HG02852 (cell line): ENCODE data around the gene ZNF326.
A peak's percentile ranks its signal among the peaks of the same experiment; 100 is the strongest.

Experiments
- ATAC-seq: cut with Tn5 transposase; IDR thresholded peaks from one replicate; pipeline ENCODE4 v1.9.1; 2021; ENCODE audit warnings: mild to moderate bottlenecking, moderate library complexity; ENCODE audit not compliant: unreplicated experiment

ZNF326 gene

GRCh38 chr1:89994805-89995597 lies at the start of gene ZNF326:
TSS of gene ZNF326 (plus strand) at chr1:89995110. CDS start at chr1:89995258, 148 bp downstream.
- peak; percentile 95 for ATAC-seq

- peak; percentile 91 for ATAC-seq
Observed at GRCh38 chr1:89945852-89946476, 48.9 kb upstream of the ZNF326 start.

GRCh38 chr1:89946532-89946931 lies 48.4 kb upstream of the ZNF326 start:
- no peak for ATAC-seq

GRCh38 chr1:89948722-89949345 lies 46.1 kb upstream of the ZNF326 start:
- ATAC-seq = no peak

GRCh38 chr1:89949991-89950624 lies 44.8 kb upstream of the ZNF326 start:
- no peak for ATAC-seq

GRCh38 chr1:89950703-89951102 lies 44.2 kb upstream of the ZNF326 start:
- no peak for ATAC-seq

GRCh38 chr1:89951766-89952604 lies 42.9 kb upstream of the ZNF326 start:
- ATAC-seq = no peak

- ATAC-seq = peak; percentile 7
Observed at GRCh38 chr1:89952605-89953130, 42.2 kb upstream of the ZNF326 start.

GRCh38 chr1:89953131-89953626 lies 41.7 kb upstream of the ZNF326 start:
- peak; percentile 57 for ATAC-seq

GRCh38 chr1:89953929-89954328 lies 41.0 kb upstream of the ZNF326 start:
- ATAC-seq = no peak

GRCh38 chr1:89954401-89954800 lies 40.5 kb upstream of the ZNF326 start:
- no peak for ATAC-seq

- no peak for ATAC-seq
Observed at GRCh38 chr1:89955311-89956205, 39.4 kb upstream of the ZNF326 start.

GRCh38 chr1:89957107-89957506 lies 37.8 kb upstream of the ZNF326 start:
- no peak for ATAC-seq

- ATAC-seq = no peak
Observed at GRCh38 chr1:89958851-89959654, 35.9 kb upstream of the ZNF326 start.

- ATAC-seq = no peak
Observed at GRCh38 chr1:89959719-89960118, 35.2 kb upstream of the ZNF326 start.

GRCh38 chr1:89962024-89962741 lies 32.7 kb upstream of the ZNF326 start:
- no peak for ATAC-seq

GRCh38 chr1:89962742-89963075 lies 32.2 kb upstream of the ZNF326 start:
- ATAC-seq = no peak
